GM23248 (cell line): Measurements from ENCODE around the gene DENND5A. TPM values are rescaled to one million over a fixed set of nuclear protein-coding genes. Genes with fewer than 3 reads are reported as not detected.

ENCODE experiments used
- DNase-seq: peaks from one replicate; pipeline ENCODE4 v3.0.0-alpha.2; 2015
- H2AFZ ChIP-seq: fragments of 200-600 bp; sonication (generic); 2 replicates; pipeline ENCODE4 v1.6.1; 2016; ENCODE audit warnings: antibody characterized with exemption
- H3F3A ChIP-seq: fragments of 200-600 bp; sonication (generic); 2 replicates; pipeline ENCODE4 v1.6.1; 2016; ENCODE audit warnings: mild to moderate bottlenecking, antibody characterized with exemption, mixed run types; ENCODE audit not compliant: insufficient read depth
- H3K27ac ChIP-seq: fragments of 200-600 bp; sonication (generic); 2 replicates; pipeline ENCODE4 v1.5.1; 2016; ENCODE audit warnings: mild to moderate bottlenecking
- H3K27me3 ChIP-seq: fragments of 200-600 bp; sonication (generic); replicated peaks from 2 replicates; pipeline ENCODE4 v1.6.1; 2016; ENCODE audit warnings: mild to moderate bottlenecking; ENCODE audit not compliant: insufficient read depth
- H3K36me3 ChIP-seq: fragments of 200-600 bp; sonication (generic); 2 replicates; pipeline ENCODE4 v1.6.1; 2016; ENCODE audit warnings: low read depth, mild to moderate bottlenecking
- H3K4me1 ChIP-seq: fragments of 200-600 bp; sonication (generic); 2 replicates; pipeline ENCODE4 v1.6.1; 2016; ENCODE audit warnings: mild to moderate bottlenecking; ENCODE audit not compliant: insufficient read depth
- H3K4me2 ChIP-seq: fragments of 200-600 bp; sonication (generic); one replicate; pipeline ENCODE4 v1.6.1; 2016; ENCODE audit warnings: mild to moderate bottlenecking; ENCODE audit not compliant: unreplicated experiment
- H3K4me3 ChIP-seq: fragments of 200-600 bp; sonication (generic); 2 replicates; pipeline ENCODE4 v1.5.1; 2016; ENCODE audit warnings: mild to moderate bottlenecking
- H3K79me2 ChIP-seq: fragments of 200-600 bp; sonication (generic); 2 replicates; pipeline ENCODE4 v1.6.1; 2016; ENCODE audit warnings: mild to moderate bottlenecking; ENCODE audit not compliant: insufficient read depth
- H3K9ac ChIP-seq: fragments of 200-600 bp; sonication (generic); 2 replicates; pipeline ENCODE4 v1.6.1; 2016; ENCODE audit warnings: mild to moderate bottlenecking
- H3K9me2 ChIP-seq: fragments of 200-600 bp; sonication (generic); 2 replicates; pipeline ENCODE4 v1.6.1; 2016; ENCODE audit warnings: mixed run types, mild to moderate bottlenecking, moderate library complexity; ENCODE audit not compliant: insufficient read depth
- H3K9me3 ChIP-seq: fragments of 200-600 bp; sonication (generic); one replicate; pipeline ENCODE4 v1.6.1; 2017; ENCODE audit warnings: low read depth
- H4K20me1 ChIP-seq: fragments of 200-600 bp; sonication (generic); 2 replicates; pipeline ENCODE4 v1.6.0; 2016; ENCODE audit not compliant: insufficient read depth
- EZH2 ChIP-seq: fragments of 200-600 bp; sonication (generic); IDR thresholded peaks from 2 replicates; pipeline ENCODE4 v1.6.1; 2018; ENCODE audit warnings: antibody characterized with exemption, mild to moderate bottlenecking; ENCODE audit not compliant: insufficient read depth, poor library complexity, severe bottlenecking
- EZH2phosphoT487 ChIP-seq: fragments of 200-600 bp; sonication (generic); IDR thresholded peaks from 2 replicates; pipeline ENCODE4 v1.6.1; 2018; ENCODE audit warnings: antibody characterized with exemption, moderate library complexity, mild to moderate bottlenecking, low read depth; ENCODE audit not compliant: insufficient read depth
- WGBS, 2 experiments: methylation state at CpG; one replicate each; pipeline ENCODE4 v1.1.6; 2015 to 2017; ENCODE audit warnings: low lambda C conversion rate in 2 of 2, low coverage in 1 of 2; ENCODE audit errors: missing lambda C conversion rate in 2 of 2; 5-methylcytosine and 5-hydroxymethylcytosine counted together
- in situ Hi-C: fragments of 300-500 bp; cut with MboI; formaldehyde crosslinking; loops from 2 replicates; pipeline ENCODE4 v1.15.0; 2020
- polyA plus RNA-seq: library from polyadenylated mRNA; unstranded; fragments of >200 nt; fragmentation: Nextera tagmentation; extraction: Ambion mirVana; gene quantifications from 2 replicates; pipeline ENCODE4 v1.2.1, GENCODE V29; 2016
- total RNA-seq: library from RNA; depleted of rRNA; stranded (reverse); fragments of >200 nt; shearing (Covaris generic); gene quantifications from 2 replicates; pipeline ENCODE4 v1.2.3, GENCODE V29; 2014

The DENND5A gene
- total and polyA plus RNA-seq, 2 experiments from 2014 or later: 28.4 to 127 TPM

DNA sequence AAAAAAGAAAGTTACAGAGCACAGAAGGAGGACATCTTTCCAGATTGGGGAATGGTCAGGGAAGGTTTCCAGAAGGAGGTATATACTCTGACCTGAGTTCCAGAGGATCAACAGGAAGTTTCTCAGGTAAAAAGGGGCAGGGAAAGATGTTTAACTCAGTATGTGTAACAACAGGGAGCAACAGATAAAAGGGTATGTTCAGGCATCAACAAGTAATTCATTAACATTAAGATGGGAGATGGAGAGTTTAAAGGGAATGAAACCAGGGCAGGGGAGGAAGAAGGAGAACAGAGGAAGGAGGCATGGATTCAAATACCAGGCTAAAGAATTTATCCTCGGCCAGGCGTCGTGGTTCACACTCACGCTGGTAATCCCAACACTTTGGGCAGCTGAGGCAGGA is 2.5 kb upstream of the DENND5A start:
- DNase-seq: no peak
- no peak overlapping the region for H2AFZ ChIP-seq
- no peak for TF ChIP-seq EZH2
- TF ChIP-seq EZH2phosphoT487: no peak
- in situ Hi-C loops: no loop called here
- no peak overlapping the region for H3K4me3 ChIP-seq
- no peaks in the 10 kb centered on the region for H3K9me2 ChIP-seq
- no peak overlapping the region for H3K27ac ChIP-seq
- no peaks in the 10 kb centered on the region for H3K36me3 ChIP-seq
- H3K9ac ChIP-seq: no peak overlapping the region
- WGBS, 2 experiments: 55 to 63% methylated on average over 4 of the region's 4 CpGs
- H4K20me1 ChIP-seq: no peaks in the 10 kb centered on the region
- peaks cover 14% of the 10 kb centered on the region for H3K79me2 ChIP-seq
- H3K27me3 ChIP-seq: no peaks in the 10 kb centered on the region
- peaks cover 25% of the 10 kb centered on the region; the same call in 1 of the 2 replicates for H3F3A ChIP-seq
- no peak overlapping the region for H3K4me2 ChIP-seq
- peaks cover 5% of the 10 kb centered on the region; the same call in 1 of the 2 replicates for H3K4me1 ChIP-seq
- no peaks in the 10 kb centered on the region for H3K9me3 ChIP-seq

DNA sequence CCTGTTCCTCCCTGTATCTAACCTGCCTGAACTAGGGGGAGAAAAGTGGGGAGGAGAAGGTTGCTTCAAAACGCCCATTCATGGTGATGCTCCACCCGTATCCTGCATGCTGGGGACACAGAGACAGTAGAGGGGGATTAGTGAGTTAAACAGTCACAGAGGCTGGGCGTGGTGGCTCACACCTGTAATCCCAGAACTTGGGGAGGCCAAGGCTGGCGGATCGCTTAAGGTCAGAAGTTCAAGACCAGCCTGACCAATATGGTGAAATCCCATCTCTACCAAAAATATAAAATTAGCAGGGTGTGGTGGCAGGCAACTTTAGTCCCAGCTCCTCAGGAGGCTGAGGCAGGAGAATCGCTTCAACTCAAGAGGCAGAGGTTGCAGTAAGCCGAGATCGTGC is 1.8 kb upstream of the DENND5A start:
- Histone ChIP-seq H2AFZ (no peak overlapping the region), H3K4me2 (no peak overlapping the region), H3K27ac (no peak overlapping the region), H3K4me1 (peaks cover 12% of the 10 kb centered on the region), H3K36me3 (no peaks in the 10 kb centered on the region), H3K9me2 (no peaks in the 10 kb centered on the region), H3K79me2 (peaks cover 22% of the 10 kb centered on the region), H3K27me3 (no peaks in the 10 kb centered on the region), H3K9me3 (no peaks in the 10 kb centered on the region), H3F3A (peaks cover 32% of the 10 kb centered on the region; the same call in 1 of the 2 replicates), H3K9ac (no peak overlapping the region), H3K4me3 (no peak overlapping the region), H4K20me1 (peaks cover 5% of the 10 kb centered on the region; the same call in 1 of the 2 replicates)
- TF ChIP-seq EZH2phosphoT487: no peak
- TF ChIP-seq EZH2: no peak
- WGBS, 2 experiments: 87 to 88% methylated on average over 8 of the region's 8 CpGs
- DNase-seq: no peak
- in situ Hi-C loops: no loop called here

- H3K4me2 ChIP-seq: peak overlapping the region; percentile 85
- H2AFZ ChIP-seq: peak overlapping the region; percentile 74; the same call in 1 of the 2 replicates
- no peak for DNase-seq
- H4K20me1 ChIP-seq: peaks cover 8% of the 10 kb centered on the region; the same call in 1 of the 2 replicates
- peak overlapping the region; percentile 97 for H3K9ac ChIP-seq
- 69 to 73% methylated on average over 13 of the region's 13 CpGs for WGBS, 2 experiments
- no peak overlapping the region for H3K4me3 ChIP-seq
- no peaks in the 10 kb centered on the region for H3K36me3 ChIP-seq
- no peak for TF ChIP-seq EZH2phosphoT487
- no peak for TF ChIP-seq EZH2
- in situ Hi-C loops: no loop called here
- H3F3A ChIP-seq: peaks cover 34% of the 10 kb centered on the region; the same call in 1 of the 2 replicates
- H3K9me3 ChIP-seq: no peaks in the 10 kb centered on the region
- H3K4me1 ChIP-seq: peaks cover 18% of the 10 kb centered on the region
- H3K27me3 ChIP-seq: no peaks in the 10 kb centered on the region
- H3K9me2 ChIP-seq: no peaks in the 10 kb centered on the region
- H3K79me2 ChIP-seq: peaks cover 29% of the 10 kb centered on the region
- peak overlapping the region; percentile 95; the same call in 1 of the 2 replicates for H3K27ac ChIP-seq
These were observed 1.1 kb upstream of the DENND5A start for GRCh38 chr11:9266132-9266736.

- Histone ChIP-seq H3K4me1 (peaks cover 25% of the 10 kb centered on the region), H4K20me1 (peaks cover 19% of the 10 kb centered on the region), H3K4me3 (peak overlapping the region; percentile 79), H3K27ac (peak overlapping the region; percentile 95), H3K9me3 (no peaks in the 10 kb centered on the region), H3K9me2 (no peaks in the 10 kb centered on the region), H3K79me2 (peaks cover 46% of the 10 kb centered on the region), H3K4me2 (peak overlapping the region; percentile 95), H2AFZ (peak overlapping the region; percentile 72), H3F3A (peaks cover 43% of the 10 kb centered on the region; the same call in 1 of the 2 replicates), H3K9ac (peak overlapping the region; percentile 97), H3K27me3 (no peaks in the 10 kb centered on the region), H3K36me3 (no peaks in the 10 kb centered on the region)
- in situ Hi-C loops: no loop called here
- TF ChIP-seq EZH2phosphoT487 (no peak), EZH2 (no peak)
- DNase-seq: peak; percentile 93
- 0 to 1% methylated on average over 20 to 51 of the region's 76 CpGs for WGBS, 2 experiments
These were observed 587 bp downstream of the DENND5A start for GRCh38 chr11:9264316-9265210.
